ENCODE results near the gene CCDC27.

CCDC27 gene

DNA sequence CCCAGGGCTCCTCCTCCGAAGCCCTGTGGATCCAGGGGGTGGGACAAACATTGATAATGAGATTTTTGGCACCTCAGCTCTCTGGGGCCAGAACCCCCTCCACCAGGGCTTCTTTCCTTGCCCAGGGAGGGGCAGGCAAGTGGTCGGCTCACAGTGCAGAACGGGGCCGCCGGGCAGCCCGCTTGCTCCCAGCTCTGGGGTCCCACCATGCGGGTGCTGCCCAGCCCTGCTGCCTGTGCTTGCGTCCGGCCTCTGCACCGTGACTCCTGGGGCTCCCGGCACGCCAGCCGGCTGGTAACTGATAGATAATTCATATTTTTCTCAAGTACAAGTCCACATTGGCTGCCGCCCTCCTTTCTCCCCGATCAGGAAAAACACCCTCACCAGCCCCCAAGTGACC, 42.0 kb upstream of the CCDC27 start:
- no peak for TF ChIP-seq SPI1 (IDR thresholded peaks at IDR 0.05; ENCODE audit: low read depth, low read length)
- no peak for TF ChIP-seq POLR2A (IDR thresholded peaks at IDR 0.05; ENCODE audit: low read depth, low read length)
- no peak for TF ChIP-seq PAX5 (IDR thresholded peaks at IDR 0.05; ENCODE audit: insufficient read depth, low read length, severe bottlenecking)
- no peak for TF ChIP-seq POLR2AphosphoS5 (IDR thresholded peaks at IDR 0.05; ENCODE audit: low read depth, low read length)
- TF ChIP-seq POU2F2 (IDR thresholded peaks at IDR 0.05; ENCODE audit: low read depth, low read length) = no peak
- TF ChIP-seq TAF1 (IDR thresholded peaks at IDR 0.05; ENCODE audit: low read depth, low read length) = no peak
- no peak for FAIRE-seq
- DNase-seq (ENCODE audit: insufficient read length, low spot score) = no peak

GRCh38 chr1:3711381-3711779, 40.9 kb upstream of the CCDC27 start:
- FAIRE-seq (no peak), DNase-seq (ENCODE audit: insufficient read length, low spot score) (no peak)
- TF ChIP-seq POLR2AphosphoS5 (IDR thresholded peaks at IDR 0.05; ENCODE audit: low read depth, low read length) (no peak), POU2F2 (IDR thresholded peaks at IDR 0.05; ENCODE audit: low read depth, low read length) (no peak), POLR2A (IDR thresholded peaks at IDR 0.05; ENCODE audit: low read depth, low read length) (no peak), TAF1 (IDR thresholded peaks at IDR 0.05; ENCODE audit: low read depth, low read length) (no peak), PAX5 (IDR thresholded peaks at IDR 0.05; ENCODE audit: insufficient read depth, low read length, severe bottlenecking) (no peak), SPI1 (IDR thresholded peaks at IDR 0.05; ENCODE audit: low read depth, low read length) (no peak)

DNA sequence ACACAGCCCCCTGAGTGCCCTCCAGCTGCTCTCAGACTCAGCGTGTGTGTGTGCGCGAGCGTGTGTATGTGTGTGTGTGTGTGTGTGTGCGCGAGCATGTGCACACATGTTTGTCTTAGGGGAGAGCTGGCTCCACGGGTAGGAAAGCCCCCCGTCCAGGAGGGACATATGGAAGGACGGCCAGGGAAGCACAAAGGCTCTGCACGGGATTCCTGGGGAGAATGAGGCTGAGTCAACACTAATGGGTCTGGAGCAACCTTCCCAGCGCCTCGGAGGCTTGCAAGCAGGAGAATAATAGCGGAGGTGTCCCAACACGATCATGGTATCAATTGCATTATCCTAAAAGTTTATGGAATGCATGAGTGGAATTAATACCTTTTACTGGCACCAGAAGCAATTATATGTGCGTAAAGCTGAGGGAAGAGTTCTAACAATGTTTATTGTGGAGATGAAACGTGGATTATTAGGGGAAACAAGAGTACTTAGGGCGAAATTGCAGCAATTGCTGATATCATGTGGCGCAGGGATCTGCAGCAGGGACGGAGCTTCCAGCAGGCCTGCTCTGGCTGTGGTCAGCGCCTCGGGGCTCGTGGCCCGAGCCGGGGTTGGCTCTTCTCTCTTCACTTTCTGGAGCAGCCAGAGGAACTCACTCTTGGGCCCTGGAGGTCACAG, 40.3 kb upstream of the CCDC27 start:
- DNase-seq (ENCODE audit: insufficient read length, low spot score) (no peak), FAIRE-seq (no peak)
- TF ChIP-seq PAX5 (IDR thresholded peaks at IDR 0.05; ENCODE audit: insufficient read depth, low read length, severe bottlenecking) = no peak
- TF ChIP-seq TAF1 (IDR thresholded peaks at IDR 0.05; ENCODE audit: low read depth, low read length) = no peak
- TF ChIP-seq POLR2AphosphoS5 (IDR thresholded peaks at IDR 0.05; ENCODE audit: low read depth, low read length) = no peak
- no peak for TF ChIP-seq SPI1 (IDR thresholded peaks at IDR 0.05; ENCODE audit: low read depth, low read length)
- TF ChIP-seq POLR2A (IDR thresholded peaks at IDR 0.05; ENCODE audit: low read depth, low read length) = no peak
- TF ChIP-seq POU2F2 (IDR thresholded peaks at IDR 0.05; ENCODE audit: low read depth, low read length) = no peak

DNA sequence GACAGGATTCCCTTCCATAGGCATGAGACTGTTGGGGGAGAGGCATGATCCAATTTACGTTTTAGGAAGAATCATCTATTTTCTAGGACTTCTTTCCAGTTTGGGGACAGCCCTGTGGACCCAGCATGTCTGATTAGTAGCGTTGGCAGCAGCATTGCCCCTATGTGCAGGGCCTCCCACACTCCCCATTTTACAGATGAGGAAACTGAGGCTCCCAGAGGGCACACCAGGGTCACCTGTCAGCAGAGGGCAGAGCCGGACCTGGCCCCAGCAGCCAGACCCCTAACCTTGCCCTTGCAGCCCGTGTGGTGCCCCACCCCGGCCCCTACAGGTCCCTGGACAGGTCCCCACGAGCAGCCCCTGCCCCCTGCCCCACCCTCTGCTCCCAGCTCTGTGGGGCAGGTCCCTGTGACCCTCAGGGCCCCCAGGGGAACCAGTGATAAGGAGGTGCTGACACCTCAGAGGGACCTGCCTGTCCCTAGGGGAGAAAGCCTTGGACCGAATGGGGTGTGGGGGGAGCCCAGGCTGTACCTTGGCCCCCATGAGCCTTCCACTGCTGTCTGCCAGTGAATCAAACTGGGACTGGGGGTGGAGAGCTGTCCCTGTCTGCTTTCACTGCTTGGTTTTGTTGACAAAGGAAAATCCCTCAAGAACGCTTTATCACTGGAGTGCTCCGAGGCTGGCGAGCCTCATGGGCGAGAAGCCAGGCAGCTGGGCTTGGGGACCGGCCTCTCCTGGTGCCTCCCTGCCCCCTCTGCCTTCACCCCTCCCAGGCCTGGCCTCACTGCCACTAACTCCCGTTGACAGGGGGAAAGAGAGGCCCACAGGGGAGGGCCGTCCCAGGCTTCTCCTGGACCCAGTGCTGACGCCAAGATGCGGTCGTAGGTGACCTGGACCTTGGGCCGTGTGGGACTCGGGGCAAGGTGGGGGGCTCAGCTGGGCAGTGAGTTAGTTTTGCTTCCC, 39.4 kb upstream of the CCDC27 start:
- DNase-seq (ENCODE audit: insufficient read length, low spot score) = no peak

DNA sequence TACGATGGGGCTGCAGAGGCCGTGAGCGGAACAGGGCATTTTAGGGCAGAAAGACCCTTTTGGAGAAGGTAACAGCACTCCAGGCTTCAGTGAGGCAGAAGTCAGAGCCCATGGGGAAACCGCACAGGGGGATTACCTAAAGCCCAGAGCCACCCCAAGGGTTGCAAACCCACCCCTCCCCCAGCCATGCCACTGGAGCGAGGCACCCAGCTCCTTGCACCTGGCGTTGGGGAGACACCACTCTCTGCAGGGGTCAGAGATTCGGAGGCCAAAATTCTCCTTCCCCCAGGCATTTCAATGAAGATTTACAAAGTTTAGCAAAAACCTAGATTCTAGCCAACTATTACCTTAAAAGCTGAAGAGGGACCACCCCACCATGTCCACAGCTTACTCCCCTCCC, 38.4 kb upstream of the CCDC27 start:
- no peak for FAIRE-seq
- no peak for TF ChIP-seq SPI1 (IDR thresholded peaks at IDR 0.05; ENCODE audit: low read depth, low read length)
- TF ChIP-seq POLR2A (IDR thresholded peaks at IDR 0.05; ENCODE audit: low read depth, low read length) = no peak
- no peak for TF ChIP-seq PAX5 (IDR thresholded peaks at IDR 0.05; ENCODE audit: insufficient read depth, low read length, severe bottlenecking)
- no peak for TF ChIP-seq POLR2AphosphoS5 (IDR thresholded peaks at IDR 0.05; ENCODE audit: low read depth, low read length)
- TF ChIP-seq TAF1 (IDR thresholded peaks at IDR 0.05; ENCODE audit: low read depth, low read length) = no peak
- no peak for TF ChIP-seq POU2F2 (IDR thresholded peaks at IDR 0.05; ENCODE audit: low read depth, low read length)
- no peak for DNase-seq (ENCODE audit: insufficient read length, low spot score)

More for the DNA sequence above, 39.4 kb upstream of the CCDC27 start:
- TF ChIP-seq TAF1 (IDR thresholded peaks at IDR 0.05; ENCODE audit: low read depth, low read length) (no peak), POU2F2 (IDR thresholded peaks at IDR 0.05; ENCODE audit: low read depth, low read length) (no peak), POLR2AphosphoS5 (IDR thresholded peaks at IDR 0.05; ENCODE audit: low read depth, low read length) (no peak), PAX5 (IDR thresholded peaks at IDR 0.05; ENCODE audit: insufficient read depth, low read length, severe bottlenecking) (no peak), SPI1 (IDR thresholded peaks at IDR 0.05; ENCODE audit: low read depth, low read length) (no peak), POLR2A (IDR thresholded peaks at IDR 0.05; ENCODE audit: low read depth, low read length) (no peak)
- no peak for FAIRE-seq

- no peak for FAIRE-seq
- TF ChIP-seq POLR2AphosphoS5 (IDR thresholded peaks at IDR 0.05; ENCODE audit: low read depth, low read length) (no peak), PAX5 (IDR thresholded peaks at IDR 0.05; ENCODE audit: insufficient read depth, low read length, severe bottlenecking) (no peak), POLR2A (IDR thresholded peaks at IDR 0.05; ENCODE audit: low read depth, low read length) (no peak), POU2F2 (IDR thresholded peaks at IDR 0.05; ENCODE audit: low read depth, low read length) (no peak), TAF1 (IDR thresholded peaks at IDR 0.05; ENCODE audit: low read depth, low read length) (no peak), SPI1 (IDR thresholded peaks at IDR 0.05; ENCODE audit: low read depth, low read length) (no peak)
- no peak for DNase-seq (ENCODE audit: insufficient read length, low spot score)
These were observed 37.9 kb upstream of the CCDC27 start for GRCh38 chr1:3714284-3714741.

DNA sequence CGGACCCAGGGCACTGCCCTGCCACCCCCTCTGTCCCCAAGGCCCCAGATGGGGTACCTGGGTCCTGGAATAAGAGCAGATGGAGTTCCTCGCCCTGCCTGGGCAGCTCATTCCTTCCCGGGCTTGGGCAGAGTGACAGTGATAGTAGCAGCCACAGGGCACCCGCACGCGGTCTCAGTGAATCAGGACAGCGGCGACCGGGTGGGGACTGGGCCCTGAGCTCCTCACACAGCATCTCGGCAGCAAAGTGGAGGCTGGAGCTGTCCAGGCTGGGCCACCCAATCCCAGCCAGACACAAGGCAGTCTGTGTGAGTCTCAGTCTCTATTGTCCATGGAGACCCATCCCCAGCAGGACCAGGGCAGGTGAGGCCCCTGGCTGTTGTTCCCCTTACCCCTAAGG, 37.4 kb upstream of the CCDC27 start:
- DNase-seq (ENCODE audit: insufficient read length, low spot score) = no peak
- no peak for FAIRE-seq
- no peak for TF ChIP-seq POU2F2 (IDR thresholded peaks at IDR 0.05; ENCODE audit: low read depth, low read length)
- TF ChIP-seq PAX5 (IDR thresholded peaks at IDR 0.05; ENCODE audit: insufficient read depth, low read length, severe bottlenecking) = no peak

DNA sequence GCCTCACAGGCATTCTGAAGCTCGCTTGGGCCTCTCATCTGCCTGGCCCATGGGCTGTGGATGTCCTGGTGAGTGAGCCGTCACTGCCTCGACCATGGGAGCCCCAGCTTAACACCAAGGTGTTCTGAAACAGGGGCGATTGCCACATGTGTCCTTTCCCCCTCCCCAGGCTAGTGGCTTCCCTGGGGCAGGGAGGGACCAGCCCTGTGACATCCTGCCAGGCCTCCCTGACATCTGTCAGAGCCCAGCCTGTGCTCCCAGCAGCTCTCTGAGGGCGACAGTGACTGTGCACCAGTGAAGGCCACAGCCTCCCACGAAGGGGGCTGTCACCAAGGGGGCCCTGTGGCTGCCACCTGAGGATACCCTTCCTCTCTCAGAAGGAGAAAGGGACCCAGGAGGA, 35.9 kb upstream of the CCDC27 start:
- FAIRE-seq (no peak), DNase-seq (ENCODE audit: insufficient read length, low spot score) (no peak)
- TF ChIP-seq POLR2AphosphoS5 (IDR thresholded peaks at IDR 0.05; ENCODE audit: low read depth, low read length) = no peak
- no peak for TF ChIP-seq POU2F2 (IDR thresholded peaks at IDR 0.05; ENCODE audit: low read depth, low read length)
- no peak for TF ChIP-seq POLR2A (IDR thresholded peaks at IDR 0.05; ENCODE audit: low read depth, low read length)
- TF ChIP-seq TAF1 (IDR thresholded peaks at IDR 0.05; ENCODE audit: low read depth, low read length) = no peak
- TF ChIP-seq SPI1 (IDR thresholded peaks at IDR 0.05; ENCODE audit: low read depth, low read length) = no peak
- TF ChIP-seq PAX5 (IDR thresholded peaks at IDR 0.05; ENCODE audit: insufficient read depth, low read length, severe bottlenecking) = no peak

- no peak for FAIRE-seq
- DNase-seq (ENCODE audit: insufficient read length, low spot score) = no peak
- no peak for TF ChIP-seq POU2F2 (IDR thresholded peaks at IDR 0.05; ENCODE audit: low read depth, low read length)
- no peak for TF ChIP-seq PAX5 (IDR thresholded peaks at IDR 0.05; ENCODE audit: insufficient read depth, low read length, severe bottlenecking)
- no peak for TF ChIP-seq TAF1 (IDR thresholded peaks at IDR 0.05; ENCODE audit: low read depth, low read length)
- no peak for TF ChIP-seq SPI1 (IDR thresholded peaks at IDR 0.05; ENCODE audit: low read depth, low read length)
- TF ChIP-seq POLR2A (IDR thresholded peaks at IDR 0.05; ENCODE audit: low read depth, low read length) = no peak
- TF ChIP-seq POLR2AphosphoS5 (IDR thresholded peaks at IDR 0.05; ENCODE audit: low read depth, low read length) = no peak
These were observed 35.1 kb upstream of the CCDC27 start for GRCh38 chr1:3717041-3717714.

Measured in GM12891 (cell line).